Activated CD8-positive, alpha-beta memory T cell treated with anti-CD3 and anti-CD28 coated beads, Interleukin-2, amount 50 U/mL, for 1 hour (primary cell): ENCODE results near the gene FBXO47.
"Not testable (repeated sequence)": the region's sequence is repeated elsewhere in the genome, so short reads cannot be mapped to it uniquely, and the experiment has no call there.

ENCODE experiments used
- DNase-seq: peaks from one replicate; pipeline ENCODE4 v3.0.0-alpha.2; 2020; ENCODE audit errors: extremely low read depth

The FBXO47 gene

GRCh38 chr17:38980490-38981217 lies 13.5 kb upstream of the FBXO47 start:
- no peak for DNase-seq

- no peak for DNase-seq
Measured at GRCh38 chr17:38978180-38978579, 11.0 kb upstream of the FBXO47 start.

- not testable (repeated sequence) for DNase-seq
Measured at GRCh38 chr17:38976187-38976551, 9.0 kb upstream of the FBXO47 start.

GRCh38 chr17:38970804-38971203 lies 3.6 kb upstream of the FBXO47 start:
- DNase-seq: no peak

- no peak for DNase-seq
Measured at GRCh38 chr17:38970128-38970527, 2.9 kb upstream of the FBXO47 start.

- DNase-seq: no peak
Measured at GRCh38 chr17:38969281-38969680, 2.1 kb upstream of the FBXO47 start.

- DNase-seq: no peak
Measured at GRCh38 chr17:38961413-38961812, 5.8 kb downstream of the FBXO47 start.

- DNase-seq: no peak
Measured at GRCh38 chr17:38960402-38960801, 6.8 kb downstream of the FBXO47 start.

- DNase-seq: no peak
Measured at GRCh38 chr17:38959508-38959907, 7.7 kb downstream of the FBXO47 start.

- DNase-seq: no peak
Measured at GRCh38 chr17:38958756-38959155, 8.4 kb downstream of the FBXO47 start.

GRCh38 chr17:38958326-38958725 lies 8.9 kb downstream of the FBXO47 start:
- DNase-seq: no peak

GRCh38 chr17:38953800-38954199 lies 13.4 kb downstream of the FBXO47 start:
- not testable (repeated sequence) for DNase-seq

- no peak for DNase-seq
Measured at GRCh38 chr17:38947189-38947588, 20.0 kb downstream of the FBXO47 start.

GRCh38 chr17:38943607-38944006 lies 23.6 kb downstream of the FBXO47 start:
- DNase-seq: no peak

- DNase-seq: no peak
Measured at GRCh38 chr17:38942696-38943334, 24.4 kb downstream of the FBXO47 start.

- no peak for DNase-seq
Measured at GRCh38 chr17:38940404-38940803, 26.8 kb downstream of the FBXO47 start.

GRCh38 chr17:38939987-38940386 lies 27.2 kb downstream of the FBXO47 start:
- no peak for DNase-seq

GRCh38 chr17:38933962-38934361 lies 33.2 kb downstream of the FBXO47 start:
- not testable (repeated sequence) for DNase-seq

- not testable (repeated sequence) for DNase-seq
Measured at GRCh38 chr17:38930782-38931181, 36.4 kb downstream of the FBXO47 start.

- DNase-seq: no peak
Measured at GRCh38 chr17:38926293-38927070, 40.7 kb downstream of the FBXO47 start.

GRCh38 chr17:38925263-38925995 lies 41.8 kb downstream of the FBXO47 start, which contains the start of gene LASP1NB:
Gene LASP1NB (plus strand): TSS chr17:38925614.
- DNase-seq: no peak
